ENCODE data around the gene SIGLEC1. TPM values are rescaled to one million over a fixed set of nuclear protein-coding genes. Genes with fewer than 3 reads are reported as not detected.

The SIGLEC1 gene
- polyA plus RNA-seq, 3 donors: 0.58 to 0.72 (median 0.60) TPM

Other genes starting within 250 kb of the SIGLEC1 start
- gene ATRN, start 241.6 kb downstream of the SIGLEC1 start, polyA plus RNA-seq (ENCODE audit: insufficient read length in 3 of 3): 10 to 100 TPM; 54.1 to 54.5 (median 54.2) TPM
- not detected for gene GFRA4, start 49.2 kb downstream of the SIGLEC1 start, polyA plus RNA-seq (ENCODE audit: insufficient read length in 3 of 3)
- gene ADAM33, start 30.6 kb downstream of the SIGLEC1 start, polyA plus RNA-seq (ENCODE audit: insufficient read length in 3 of 3): 1 to 10 TPM; 3.9 to 5.1 (median 4.2) TPM
- 10 to 100 TPM; 12.8 to 13.1 (median 13.0) TPM for gene HSPA12B, start 20.1 kb upstream of the SIGLEC1 start, polyA plus RNA-seq (ENCODE audit: insufficient read length in 3 of 3)
- gene ADISSP, start 55.2 kb upstream of the SIGLEC1 start, polyA plus RNA-seq (ENCODE audit: insufficient read length in 3 of 3): 10 to 100 TPM; 18.0 to 23.7 (median 20.3) TPM
- 1 to 10 TPM; 1.3 to 2.0 (median 2.0) TPM for gene SPEF1, start 68.8 kb upstream of the SIGLEC1 start, polyA plus RNA-seq (ENCODE audit: insufficient read length in 3 of 3)
- gene CENPB, start 74.1 kb upstream of the SIGLEC1 start, polyA plus RNA-seq (ENCODE audit: insufficient read length in 3 of 3): 10 to 100 TPM; 34.3 to 41.0 (median 38.6) TPM
- gene CDC25B, start 83.7 kb upstream of the SIGLEC1 start, polyA plus RNA-seq (ENCODE audit: insufficient read length in 3 of 3): 10 to 100 TPM; 28.9 to 34.5 (median 34.0) TPM
- gene AP5S1, start 107.9 kb upstream of the SIGLEC1 start, polyA plus RNA-seq (ENCODE audit: insufficient read length in 3 of 3): 1 to 10 TPM; 8.1 to 9.3 (median 8.4) TPM
- gene MAVS, start 134.2 kb upstream of the SIGLEC1 start, polyA plus RNA-seq (ENCODE audit: insufficient read length in 3 of 3): 10 to 100 TPM; 23.9 to 28.3 (median 25.2) TPM
- 10 to 100 TPM; 33.0 to 42.2 (median 39.7) TPM for gene PANK2, start 176.8 kb upstream of the SIGLEC1 start, polyA plus RNA-seq (ENCODE audit: insufficient read length in 3 of 3)